ENCODE results near the gene PTPN22. TPM values are rescaled to one million over a fixed set of nuclear protein-coding genes. Genes with fewer than 3 reads are reported as not detected.

Gene PTPN22
- total RNA-seq, 1 donor from 2014 or later, result 1.0 TPM

- Histone ChIP-seq H3K9me3 (ENCODE audit: control insufficient read depth in 3 of 3, low read length in 3 of 3) (no peaks in the 10 kb centered on the region), H3K9ac (ENCODE audit: low read depth in 1 of 3, low read length in 3 of 3) (no peak within 1 kb of the TSS), H3K27me3 (ENCODE audit: control insufficient read depth in 3 of 3, insufficient read depth in 3 of 3, low read length in 3 of 3) (no peaks in the 10 kb centered on the region), H3K4me1 (ENCODE audit: control insufficient read depth in 3 of 3, insufficient read depth in 3 of 3, low read length in 3 of 3) (no peaks in the 10 kb centered on the region), H3K27ac (ENCODE audit: low read depth, low read length) (no peak within 1 kb of the TSS), H3K36me3 (ENCODE audit: control insufficient read depth in 3 of 3, insufficient read depth in 3 of 3, low read length in 3 of 3) (no peaks in the 10 kb centered on the region), H3K4me3 (ENCODE audit: low read length in 3 of 3) (no peak within 1 kb of the TSS)
Measured at GRCh38 chr1:113887402-113888175, 16.1 kb upstream of the PTPN22 start, which contains the start of gene BCL2L15. Gene BCL2L15, minus strand, starts transcription at chr1:113887581. Its CDS starts 206 bp downstream, at chr1:113887375.

- H3K36me3 ChIP-seq (ENCODE audit: control insufficient read depth in 3 of 3, insufficient read depth in 3 of 3, low read length in 3 of 3), result no peaks in the 10 kb centered on the region
- H3K4me1 ChIP-seq (ENCODE audit: control insufficient read depth in 3 of 3, insufficient read depth in 3 of 3, low read length in 3 of 3), result peaks cover 3 to 4% (median 4%) of the 10 kb centered on the region in 3 donors
- no peaks in the 10 kb centered on the region for H3K27me3 ChIP-seq (ENCODE audit: control insufficient read depth in 3 of 3, insufficient read depth in 3 of 3, low read length in 3 of 3)
- H3K9ac ChIP-seq (ENCODE audit: low read depth in 1 of 3, low read length in 3 of 3), result no peak overlapping the region
- H3K4me3 ChIP-seq (ENCODE audit: low read length in 3 of 3), result no peak overlapping the region
- H3K27ac ChIP-seq (ENCODE audit: low read depth, low read length), result no peak overlapping the region
- no peaks in the 10 kb centered on the region for H3K9me3 ChIP-seq (ENCODE audit: control insufficient read depth in 3 of 3, low read length in 3 of 3)
Measured at GRCh38 chr1:113886417-113887401, 15.2 kb upstream of the PTPN22 start.

GRCh38 chr1:113881661-113882060, 10.1 kb upstream of the PTPN22 start:
- Histone ChIP-seq H3K4me3 (ENCODE audit: low read length in 3 of 3) (no peak overlapping the region), H3K9me3 (ENCODE audit: control insufficient read depth in 3 of 3, low read length in 3 of 3) (no peaks in the 10 kb centered on the region), H3K4me1 (ENCODE audit: control insufficient read depth in 3 of 3, insufficient read depth in 3 of 3, low read length in 3 of 3) (peaks cover 8 to 9% (median 9%) of the 10 kb centered on the region in 3 donors), H3K9ac (ENCODE audit: low read depth in 1 of 3, low read length in 3 of 3) (no peak overlapping the region), H3K27ac (ENCODE audit: low read depth, low read length) (peak overlapping the region; percentile 21), H3K27me3 (ENCODE audit: control insufficient read depth in 3 of 3, insufficient read depth in 3 of 3, low read length in 3 of 3) (no peaks in the 10 kb centered on the region), H3K36me3 (ENCODE audit: control insufficient read depth in 3 of 3, insufficient read depth in 3 of 3, low read length in 3 of 3) (no peaks in the 10 kb centered on the region)

DNA sequence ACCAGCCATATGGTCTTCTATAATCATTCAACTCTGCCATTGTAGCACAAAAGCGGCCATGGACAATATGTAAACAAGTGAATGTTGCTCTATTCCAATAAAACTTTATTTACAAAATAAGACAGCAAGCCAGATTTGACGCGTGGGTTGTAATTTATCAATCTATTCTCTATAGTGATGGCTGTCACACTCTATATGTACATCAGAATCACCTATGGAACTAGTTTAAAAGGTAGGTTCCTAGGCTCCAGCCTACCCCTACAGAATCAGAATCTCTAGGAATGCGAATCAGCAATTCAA, 8.2 kb upstream of the PTPN22 start:
- Histone ChIP-seq H3K4me1 (ENCODE audit: control insufficient read depth in 3 of 3, insufficient read depth in 3 of 3, low read length in 3 of 3) (peaks cover 8 to 9% (median 9%) of the 10 kb centered on the region in 3 donors), H3K4me3 (ENCODE audit: low read length in 3 of 3) (no peak overlapping the region), H3K27ac (ENCODE audit: low read depth, low read length) (no peak overlapping the region), H3K9ac (ENCODE audit: low read depth in 1 of 3, low read length in 3 of 3) (no peak overlapping the region), H3K9me3 (ENCODE audit: control insufficient read depth in 3 of 3, low read length in 3 of 3) (no peaks in the 10 kb centered on the region), H3K36me3 (ENCODE audit: control insufficient read depth in 3 of 3, insufficient read depth in 3 of 3, low read length in 3 of 3) (no peaks in the 10 kb centered on the region), H3K27me3 (ENCODE audit: control insufficient read depth in 3 of 3, insufficient read depth in 3 of 3, low read length in 3 of 3) (no peaks in the 10 kb centered on the region)

GRCh38 chr1:113876176-113876575, 4.7 kb upstream of the PTPN22 start:
- H3K4me3 ChIP-seq (ENCODE audit: low read length in 3 of 3), result no peak overlapping the region

DNA sequence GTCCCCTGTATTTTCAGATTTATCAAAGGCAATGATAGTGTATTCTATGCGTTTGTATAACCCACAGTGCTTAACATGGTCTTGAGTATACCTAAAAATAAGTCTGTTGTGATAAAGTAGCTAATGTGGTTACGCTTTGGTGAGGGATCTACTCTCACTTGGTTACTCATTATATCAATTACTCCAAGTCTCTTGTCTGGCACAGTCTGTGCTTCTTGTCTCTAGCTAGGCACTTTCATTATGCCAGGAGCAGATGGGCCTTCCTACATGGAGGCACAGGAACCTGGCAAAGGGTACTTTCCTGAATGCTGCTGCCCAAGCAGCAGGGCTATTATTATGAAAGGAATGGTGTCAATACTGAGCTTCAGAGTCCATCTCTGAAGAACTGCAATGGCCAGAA, 4.2 kb upstream of the PTPN22 start:
- Histone ChIP-seq H3K36me3 (ENCODE audit: control insufficient read depth in 3 of 3, insufficient read depth in 3 of 3, low read length in 3 of 3) (no peaks in the 10 kb centered on the region), H3K4me1 (ENCODE audit: control insufficient read depth in 3 of 3, insufficient read depth in 3 of 3, low read length in 3 of 3) (no peaks in the 10 kb centered on the region), H3K27me3 (ENCODE audit: control insufficient read depth in 3 of 3, insufficient read depth in 3 of 3, low read length in 3 of 3) (no peaks in the 10 kb centered on the region), H3K9me3 (ENCODE audit: control insufficient read depth in 3 of 3, low read length in 3 of 3) (no peaks in the 10 kb centered on the region), H3K9ac (ENCODE audit: low read depth in 1 of 3, low read length in 3 of 3) (no peak overlapping the region), H3K4me3 (ENCODE audit: low read length in 3 of 3) (no peak overlapping the region), H3K27ac (ENCODE audit: low read depth, low read length) (no peak overlapping the region)

More at GRCh38 chr1:113876176-113876575, 4.7 kb upstream of the PTPN22 start:
- Histone ChIP-seq H3K27me3 (ENCODE audit: control insufficient read depth in 3 of 3, insufficient read depth in 3 of 3, low read length in 3 of 3) (no peaks in the 10 kb centered on the region), H3K27ac (ENCODE audit: low read depth, low read length) (no peak overlapping the region), H3K9ac (ENCODE audit: low read depth in 1 of 3, low read length in 3 of 3) (no peak overlapping the region), H3K36me3 (ENCODE audit: control insufficient read depth in 3 of 3, insufficient read depth in 3 of 3, low read length in 3 of 3) (no peaks in the 10 kb centered on the region), H3K4me1 (ENCODE audit: control insufficient read depth in 3 of 3, insufficient read depth in 3 of 3, low read length in 3 of 3) (peaks cover 0 to under 1% (median 0%) of the 10 kb centered on the region in 3 donors), H3K9me3 (ENCODE audit: control insufficient read depth in 3 of 3, low read length in 3 of 3) (no peaks in the 10 kb centered on the region)

GRCh38 chr1:113874012-113874879, 2.7 kb upstream of the PTPN22 start:
- Histone ChIP-seq H3K4me3 (ENCODE audit: low read length in 3 of 3) (no peak overlapping the region), H3K9ac (ENCODE audit: low read depth in 1 of 3, low read length in 3 of 3) (no peak overlapping the region), H3K27ac (ENCODE audit: low read depth, low read length) (no peak overlapping the region), H3K36me3 (ENCODE audit: control insufficient read depth in 3 of 3, insufficient read depth in 3 of 3, low read length in 3 of 3) (no peaks in the 10 kb centered on the region), H3K9me3 (ENCODE audit: control insufficient read depth in 3 of 3, low read length in 3 of 3) (no peaks in the 10 kb centered on the region), H3K27me3 (ENCODE audit: control insufficient read depth in 3 of 3, insufficient read depth in 3 of 3, low read length in 3 of 3) (no peaks in the 10 kb centered on the region), H3K4me1 (ENCODE audit: control insufficient read depth in 3 of 3, insufficient read depth in 3 of 3, low read length in 3 of 3) (no peaks in the 10 kb centered on the region)

- no peaks in the 10 kb centered on the region for H3K27me3 ChIP-seq (ENCODE audit: control insufficient read depth in 3 of 3, insufficient read depth in 3 of 3, low read length in 3 of 3)
- no peak overlapping the region for H3K4me3 ChIP-seq (ENCODE audit: low read length in 3 of 3)
Measured at GRCh38 chr1:113872219-113872935, 865 bp upstream of the PTPN22 start.

DNA sequence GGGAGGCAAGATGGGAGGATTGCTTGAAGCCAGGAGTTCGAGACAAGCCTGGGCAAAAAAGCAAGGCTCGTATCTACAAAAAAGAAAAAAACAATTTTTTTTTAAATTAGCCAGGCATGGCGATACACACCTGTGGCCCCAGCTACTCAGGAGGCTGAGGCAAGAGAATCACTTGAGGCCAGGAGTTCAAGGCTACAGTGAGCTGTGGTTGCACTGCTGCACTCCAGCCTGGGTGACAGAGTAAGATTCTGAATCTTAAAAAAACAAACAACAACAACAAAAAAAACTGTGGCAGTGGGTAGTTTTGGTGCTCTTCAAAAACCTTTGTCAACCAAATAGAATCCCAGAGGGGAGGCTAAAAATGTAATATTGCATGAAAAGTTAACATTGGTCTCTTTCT, 734 bp downstream of the PTPN22 start:
- Histone ChIP-seq H3K27me3 (ENCODE audit: control insufficient read depth in 3 of 3, insufficient read depth in 3 of 3, low read length in 3 of 3) (no peaks in the 10 kb centered on the region), H3K9me3 (ENCODE audit: control insufficient read depth in 3 of 3, low read length in 3 of 3) (no peaks in the 10 kb centered on the region), H3K9ac (ENCODE audit: low read depth in 1 of 3, low read length in 3 of 3) (no peak overlapping the region), H3K4me1 (ENCODE audit: control insufficient read depth in 3 of 3, insufficient read depth in 3 of 3, low read length in 3 of 3) (no peaks in the 10 kb centered on the region), H3K36me3 (ENCODE audit: control insufficient read depth in 3 of 3, insufficient read depth in 3 of 3, low read length in 3 of 3) (no peaks in the 10 kb centered on the region), H3K4me3 (ENCODE audit: low read length in 3 of 3) (no peak overlapping the region), H3K27ac (ENCODE audit: low read depth, low read length) (no peak overlapping the region)

More at GRCh38 chr1:113872219-113872935, 865 bp upstream of the PTPN22 start:
- Histone ChIP-seq H3K27ac (ENCODE audit: low read depth, low read length) (peak overlapping the region; percentile 36), H3K9me3 (ENCODE audit: control insufficient read depth in 3 of 3, low read length in 3 of 3) (no peaks in the 10 kb centered on the region), H3K9ac (ENCODE audit: low read depth in 1 of 3, low read length in 3 of 3) (no peak overlapping the region), H3K36me3 (ENCODE audit: control insufficient read depth in 3 of 3, insufficient read depth in 3 of 3, low read length in 3 of 3) (no peaks in the 10 kb centered on the region), H3K4me1 (ENCODE audit: control insufficient read depth in 3 of 3, insufficient read depth in 3 of 3, low read length in 3 of 3) (no peaks in the 10 kb centered on the region)

Measured in skeletal muscle tissue (tissue), 4 donors.